Caki2 (cell line): Measurements from ENCODE around the gene HSBP1L1. TPM values are rescaled to one million over a fixed set of nuclear protein-coding genes. Genes with fewer than 3 reads are reported as not detected.
"Not testable (repeated sequence)": the region's sequence is repeated elsewhere in the genome, so short reads cannot be mapped to it uniquely, and the experiment has no call there.

Experiments used
- DNase-seq: peaks from one replicate; pipeline ENCODE4 v3.0.0-alpha.2; 2015; ENCODE audit warnings: low read depth
- in situ Hi-C: cut with HindIII; loops from 2 replicates; pipeline ENCODE4 v1.10.0; 2016; ENCODE audit warnings: low sequenced_read_pairs, low pct_unique_long_range_greater_than_20kb, mixed read lengths
- total RNA-seq: library from RNA; depleted of rRNA; stranded (reverse); fragments of >200 nt; shearing (Covaris generic); gene quantifications from 2 replicates; pipeline ENCODE4 v1.2.3, GENCODE V29; 2014; ENCODE audit warnings: low replicate concordance

HSBP1L1 gene
- total RNA-seq, 1 experiment from 2014 or later: 7.7 TPM

- in situ Hi-C loops: no loop called here
- no peak for DNase-seq
Measured at GRCh38 chr18:79953971-79954651, 10.3 kb upstream of the HSBP1L1 start.

DNA sequence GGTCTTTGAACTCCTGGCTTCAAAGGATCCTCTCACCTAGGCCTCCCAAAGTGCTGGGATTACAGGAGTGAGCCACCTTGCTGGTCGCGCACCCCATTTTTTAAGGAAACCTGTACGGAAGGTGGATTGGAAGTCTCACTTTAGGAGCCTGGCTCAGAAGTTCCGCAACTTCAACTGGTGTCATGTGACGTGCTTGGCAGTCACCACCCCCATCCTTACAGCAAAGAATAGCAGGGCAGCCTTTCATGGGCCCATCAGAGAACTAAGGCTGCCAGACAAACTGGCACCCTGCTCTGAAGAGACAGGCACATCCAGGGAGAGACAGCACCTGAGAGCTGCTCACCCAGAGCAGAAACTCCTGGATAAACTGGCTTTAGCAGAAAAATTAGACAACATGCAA, 9.7 kb upstream of the HSBP1L1 start:
- DNase-seq: no peak

GRCh38 chr18:79955302-79956075, 9.0 kb upstream of the HSBP1L1 start:
- in situ Hi-C loops: no loop called here
- no peak for DNase-seq

More for the DNA sequence above, 9.7 kb upstream of the HSBP1L1 start:
- in situ Hi-C loops: no loop called here

DNA sequence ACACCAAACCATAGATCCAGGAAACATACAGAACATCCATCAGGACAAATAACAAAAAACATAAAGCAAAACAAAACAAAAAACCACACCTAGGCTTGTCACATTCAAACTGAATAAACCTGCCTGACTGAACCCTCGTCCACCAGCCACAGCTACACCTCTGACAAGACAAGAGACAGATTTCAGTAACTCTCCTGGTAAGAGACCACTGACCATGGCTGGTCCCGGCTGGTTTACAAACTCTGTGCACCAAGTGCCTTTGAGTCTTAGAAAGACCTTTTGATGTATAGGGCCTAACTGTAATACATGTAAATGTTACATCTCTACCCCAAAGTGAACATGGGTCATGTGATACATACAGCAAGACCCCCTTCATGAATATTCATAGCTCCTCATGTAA, 8.2 kb upstream of the HSBP1L1 start:
- DNase-seq: no peak
- in situ Hi-C loops: no loop called here

DNA sequence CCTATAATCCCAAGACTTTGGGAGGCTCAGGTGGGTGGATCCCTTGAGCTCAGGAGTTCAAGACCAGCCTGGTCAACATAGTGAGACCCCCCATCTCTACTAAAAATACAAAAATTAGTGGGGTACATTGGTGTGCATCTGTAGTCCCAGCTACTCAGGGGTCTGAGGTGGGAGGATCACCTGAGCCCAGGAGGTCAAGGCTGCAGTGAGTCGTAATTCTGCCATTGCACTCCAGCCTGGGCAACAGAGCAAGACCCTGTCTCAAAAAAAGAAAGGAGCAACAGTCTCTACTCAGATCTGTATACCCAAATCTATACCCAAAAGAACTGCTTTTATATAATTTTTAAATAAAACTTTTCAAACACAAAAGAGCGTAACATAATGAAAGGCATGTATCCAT, 5.5 kb upstream of the HSBP1L1 start:
- DNase-seq: no peak
- in situ Hi-C loops: no loop called here

DNA sequence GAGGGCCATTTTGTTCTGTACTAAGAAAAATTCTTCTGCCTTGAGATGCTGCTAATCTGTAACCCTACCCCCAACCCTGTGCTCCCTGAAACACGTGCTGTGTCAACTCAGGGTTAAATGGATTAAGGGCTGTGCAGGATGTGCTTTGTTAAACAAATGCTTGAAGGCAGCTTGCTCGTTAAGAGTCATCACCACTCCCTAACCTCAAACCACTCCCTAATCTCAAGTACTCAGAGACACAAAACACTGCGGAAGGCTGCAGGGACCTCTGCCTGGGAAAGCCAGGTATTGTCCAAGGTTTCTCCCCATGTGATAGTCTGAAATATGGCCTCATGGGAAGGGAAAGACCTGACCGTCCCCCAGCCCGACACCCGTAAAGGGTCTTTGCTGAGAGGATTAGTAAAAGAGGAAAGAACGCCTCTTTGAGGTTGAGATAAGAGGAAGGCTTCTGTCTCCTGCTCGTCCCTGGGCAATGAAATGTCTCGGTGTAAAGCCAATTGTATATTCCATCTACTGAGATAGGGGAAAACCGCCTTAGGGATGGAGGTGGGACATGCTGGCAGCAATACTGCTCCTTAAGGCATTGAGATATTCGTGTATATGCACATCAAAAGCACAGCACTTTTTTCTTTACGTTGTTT, 4.2 kb upstream of the HSBP1L1 start:
- in situ Hi-C loops: not testable (repeated sequence)
- peak; percentile 24 for DNase-seq

DNA sequence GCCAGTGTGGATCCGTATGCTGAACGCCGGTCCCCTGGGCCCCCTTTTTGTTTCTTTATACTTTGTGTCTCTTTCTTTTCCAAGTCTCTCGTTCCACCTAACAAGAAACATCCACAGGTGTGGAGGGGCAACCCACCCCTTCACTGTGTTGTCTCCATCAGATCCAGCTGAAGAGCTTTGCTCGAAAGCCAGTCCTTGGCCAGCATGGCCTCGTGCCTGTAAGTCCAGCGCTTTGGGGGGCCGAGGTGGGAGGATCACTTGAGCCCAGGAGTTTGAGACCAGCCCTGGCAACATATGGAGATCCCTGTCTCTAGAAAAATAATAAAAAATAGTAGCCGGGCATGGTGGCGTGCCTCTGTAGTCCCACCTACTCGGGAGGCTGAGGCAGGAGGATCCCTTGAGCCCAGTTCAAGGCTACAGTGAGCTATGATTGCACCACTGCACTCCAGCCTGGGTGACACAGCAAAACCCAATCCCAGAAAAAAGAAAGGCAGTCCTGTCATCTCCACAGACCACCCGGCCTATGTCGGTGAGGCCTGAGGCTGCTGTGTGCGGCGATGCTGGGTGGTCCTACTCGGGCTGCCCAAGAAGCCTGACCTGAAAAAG, 3.4 kb upstream of the HSBP1L1 start:
- no peak for DNase-seq
- in situ Hi-C loops: no loop called here

DNA sequence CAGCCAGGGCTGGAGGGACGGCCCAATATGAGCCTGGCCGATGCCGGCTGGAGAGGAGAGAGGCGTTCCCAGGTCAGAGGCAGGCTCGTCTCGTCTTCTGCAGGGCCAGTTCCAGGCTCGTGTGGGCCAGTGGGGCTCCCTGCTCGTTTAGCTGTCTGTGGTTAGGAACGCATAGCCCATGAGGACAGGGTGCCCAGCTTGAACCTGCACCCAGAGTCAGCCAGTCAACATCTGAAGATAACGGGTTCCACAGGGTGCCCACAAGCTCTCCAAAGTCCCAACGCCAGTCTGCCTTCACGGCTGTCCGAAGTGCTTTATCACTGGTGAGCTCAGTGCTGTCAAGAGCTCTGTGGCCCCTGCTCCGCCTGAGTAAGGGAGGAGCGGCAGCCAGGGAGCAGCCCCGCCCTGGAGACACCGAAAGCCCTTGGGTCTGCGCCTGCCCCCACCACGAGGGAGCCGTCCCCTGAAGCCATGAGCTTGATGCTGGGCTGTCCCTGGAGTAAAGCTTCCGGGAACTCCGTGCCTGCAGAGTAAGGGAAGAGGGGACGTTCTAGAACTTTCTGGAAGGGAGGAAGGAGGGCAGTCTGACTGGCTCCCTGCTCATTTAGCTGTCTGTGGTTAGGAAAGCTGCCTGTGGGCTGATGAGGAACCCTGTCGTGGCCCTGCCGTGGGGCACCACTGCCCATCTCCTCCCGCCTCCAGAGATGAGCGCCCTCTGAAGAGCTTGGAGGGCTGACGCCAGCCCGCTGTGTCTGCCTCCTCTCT, 2.7 kb upstream of the HSBP1L1 start:
- DNase-seq: no peak
- in situ Hi-C loops: no loop called here

DNA sequence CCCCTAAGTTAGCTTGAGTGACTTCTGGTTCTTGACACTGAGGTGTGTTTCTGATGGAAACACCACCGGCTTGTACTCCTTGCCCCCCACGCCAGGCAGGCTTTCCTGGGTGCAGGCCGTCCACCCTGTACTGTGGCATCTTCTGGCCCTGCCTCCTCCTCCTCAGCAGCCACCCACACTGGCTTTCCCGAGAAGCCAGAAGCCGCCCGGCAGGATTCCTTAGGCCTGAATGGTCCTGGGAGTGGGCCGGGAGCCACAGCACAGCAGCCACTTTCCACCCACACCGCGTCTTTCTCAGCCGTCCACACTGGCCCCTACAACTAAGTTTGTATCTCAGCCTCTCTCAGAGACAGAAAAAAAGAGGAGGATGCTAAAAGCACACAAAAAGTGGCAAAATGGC, 2.1 kb upstream of the HSBP1L1 start:
- in situ Hi-C loops: no loop called here
- no peak for DNase-seq

DNA sequence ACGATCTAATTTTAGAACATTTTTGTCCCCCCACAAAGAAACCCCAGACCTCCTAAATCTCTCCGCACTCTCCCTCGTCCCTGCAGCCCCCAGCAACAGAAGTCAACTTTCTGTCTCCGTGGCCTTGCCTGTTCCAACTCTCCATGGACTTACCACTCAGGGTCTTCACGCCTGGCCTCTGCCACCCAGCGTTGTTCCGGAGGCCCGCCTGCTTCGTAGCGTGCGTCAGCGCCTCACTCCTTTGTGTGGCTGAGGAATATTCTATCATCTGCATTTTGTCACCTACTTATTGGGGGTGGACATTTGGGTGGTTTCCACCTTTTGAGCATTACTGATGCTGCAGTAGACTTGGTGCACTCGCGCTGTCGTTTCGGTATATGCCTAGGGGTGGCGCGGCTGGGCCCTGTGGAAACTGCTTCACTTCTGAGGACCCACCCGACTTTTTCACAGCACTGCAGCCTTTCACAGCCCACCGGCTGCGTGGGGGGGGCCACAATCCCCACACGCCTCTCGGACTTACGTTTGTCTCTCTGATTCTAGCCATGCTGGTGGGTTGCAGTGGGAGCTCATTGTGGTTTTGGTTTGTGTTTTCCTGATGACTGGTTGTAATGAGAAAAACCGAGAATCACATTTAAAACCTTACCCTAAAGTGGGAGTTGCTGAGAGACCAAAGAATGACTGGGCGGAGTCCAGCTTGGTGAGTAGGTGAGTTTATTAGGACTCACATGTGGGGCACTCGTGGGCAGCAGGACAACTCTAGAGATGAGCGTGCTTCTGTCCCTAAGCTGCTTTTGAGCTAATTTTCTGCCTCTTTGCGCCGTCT, 1.4 kb upstream of the HSBP1L1 start:
- no peak for DNase-seq
- in situ Hi-C loops: no loop called here

DNA sequence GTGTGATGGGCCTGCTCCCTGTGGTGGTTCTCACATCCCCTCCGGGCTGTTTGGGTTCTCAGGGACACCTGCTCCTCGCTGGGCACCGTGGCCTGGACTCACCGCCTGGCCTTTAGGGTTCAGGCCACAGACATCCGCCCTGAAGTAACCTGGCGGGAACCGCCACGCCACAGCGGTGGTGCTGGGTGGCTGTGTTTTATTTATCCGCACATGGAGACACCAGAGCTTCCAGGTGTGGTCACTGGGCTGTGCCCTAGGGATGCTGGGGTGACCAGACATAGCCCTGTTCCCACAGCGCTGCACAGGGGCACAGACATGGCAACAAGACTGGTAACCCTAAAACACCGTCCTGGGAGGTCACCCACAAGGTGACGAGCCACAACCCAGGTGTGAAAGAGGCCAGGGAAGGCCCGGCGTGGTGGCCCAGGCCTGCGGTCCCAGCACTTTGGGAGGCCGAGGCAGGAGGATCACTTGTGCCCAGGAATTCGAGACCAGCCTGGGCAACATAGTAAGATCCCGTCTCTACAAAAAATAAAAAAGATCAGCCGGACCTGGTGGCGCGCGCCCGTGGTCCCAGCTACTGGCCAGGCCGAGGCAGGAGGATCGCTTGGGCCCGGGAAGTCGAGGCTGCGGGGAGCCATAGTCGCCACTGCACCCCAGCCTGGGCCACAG, 649 bp upstream of the HSBP1L1 start:
- in situ Hi-C loops: no loop called here
- no peak for DNase-seq

DNA sequence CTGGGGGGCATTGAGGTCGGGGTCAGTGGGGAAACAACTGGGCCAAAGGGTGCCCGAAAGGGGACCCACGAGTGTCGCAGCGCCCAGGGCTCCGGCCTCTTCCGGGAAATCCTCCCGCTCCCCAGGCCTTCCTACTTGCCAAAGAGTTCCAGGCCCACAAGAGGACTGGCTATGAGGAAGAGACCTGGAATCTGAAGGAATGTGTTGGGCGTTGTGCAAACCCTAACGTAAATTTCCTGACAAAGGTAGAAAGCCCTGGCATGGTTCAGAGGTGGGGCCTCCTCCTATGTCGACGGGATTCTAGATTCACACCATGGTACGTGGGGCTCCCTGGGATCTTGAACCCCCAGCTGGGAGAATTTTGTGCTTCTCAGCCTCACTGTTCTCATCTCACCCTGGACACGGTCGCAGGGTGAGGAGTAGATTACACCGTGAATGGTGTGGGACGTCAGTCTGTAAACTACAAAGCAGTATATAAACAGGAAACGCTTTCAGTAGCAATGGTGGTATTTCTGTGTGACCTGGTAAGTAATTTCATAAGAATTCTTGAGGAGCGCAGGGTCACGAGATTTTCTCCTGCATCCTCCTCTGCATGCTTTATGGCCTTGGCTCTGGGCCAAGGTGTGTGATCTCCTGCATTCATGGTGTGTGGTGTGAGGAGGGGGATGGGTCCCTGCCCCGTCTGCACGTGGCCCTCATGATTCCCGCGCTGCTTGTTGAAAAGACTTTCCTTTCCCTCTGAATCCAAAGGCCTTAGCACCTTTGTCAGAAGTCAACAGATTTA, 868 bp downstream of the HSBP1L1 start:
- DNase-seq: peak; percentile 56
- in situ Hi-C loops: no loop called here

DNA sequence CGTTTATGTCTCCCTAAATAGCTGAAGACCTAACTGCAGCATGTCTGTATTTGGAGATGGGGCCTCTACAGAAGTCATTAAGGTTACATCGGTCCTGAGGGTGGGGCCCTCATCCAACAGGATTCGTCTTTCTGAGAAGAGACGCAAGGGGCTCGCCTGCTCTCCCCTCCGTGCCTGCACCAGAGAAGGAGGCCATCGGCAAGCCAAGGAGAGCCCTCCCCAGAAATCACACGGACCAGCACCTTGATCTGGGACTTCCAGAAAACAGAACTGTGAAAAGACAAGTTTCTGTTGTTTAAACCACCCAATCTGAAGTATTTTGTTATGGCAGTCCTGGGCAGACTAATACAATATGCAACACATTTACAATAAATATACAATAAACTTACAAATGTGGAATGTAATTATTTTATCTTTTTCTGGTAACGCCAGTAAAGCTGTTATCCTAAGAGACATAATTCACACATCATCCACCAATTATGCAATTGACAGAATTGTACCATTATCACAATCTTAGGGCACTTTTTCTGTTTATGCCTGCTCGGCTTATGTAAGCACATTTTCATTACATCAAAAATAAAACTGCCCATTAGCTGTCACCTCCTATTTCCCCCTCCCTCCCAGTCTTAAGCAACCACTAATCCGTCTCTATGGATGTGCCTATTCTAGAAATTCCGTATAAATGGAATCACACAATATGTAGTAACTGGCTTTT, 6.1 kb downstream of the HSBP1L1 start:
- in situ Hi-C loops: no loop called here
- no peak for DNase-seq

- DNase-seq: no peak
- in situ Hi-C loops: no loop called here
Measured at GRCh38 chr18:79971211-79971952, 6.9 kb downstream of the HSBP1L1 start.

- in situ Hi-C loops: no loop called here
- DNase-seq: no peak
Measured at GRCh38 chr18:79971986-79972385, 7.5 kb downstream of the HSBP1L1 start.
